ENCODE results near the gene NOTUM.

- TF ChIP-seq EZH2 (IDR thresholded peaks at IDR 0.05; ENCODE audit: low read length, unreplicated experiment) = no peak
- peak; percentile 95 for TF ChIP-seq EZH2phosphoT487 (IDR thresholded peaks at IDR 0.05; ENCODE audit: borderline replicate concordance, low read length)
Measured at GRCh38 chr17:82003411-82004381, 42.7 kb upstream of the NOTUM start.
